ENCODE results near the gene ZMIZ1.

Gene ZMIZ1

DNA sequence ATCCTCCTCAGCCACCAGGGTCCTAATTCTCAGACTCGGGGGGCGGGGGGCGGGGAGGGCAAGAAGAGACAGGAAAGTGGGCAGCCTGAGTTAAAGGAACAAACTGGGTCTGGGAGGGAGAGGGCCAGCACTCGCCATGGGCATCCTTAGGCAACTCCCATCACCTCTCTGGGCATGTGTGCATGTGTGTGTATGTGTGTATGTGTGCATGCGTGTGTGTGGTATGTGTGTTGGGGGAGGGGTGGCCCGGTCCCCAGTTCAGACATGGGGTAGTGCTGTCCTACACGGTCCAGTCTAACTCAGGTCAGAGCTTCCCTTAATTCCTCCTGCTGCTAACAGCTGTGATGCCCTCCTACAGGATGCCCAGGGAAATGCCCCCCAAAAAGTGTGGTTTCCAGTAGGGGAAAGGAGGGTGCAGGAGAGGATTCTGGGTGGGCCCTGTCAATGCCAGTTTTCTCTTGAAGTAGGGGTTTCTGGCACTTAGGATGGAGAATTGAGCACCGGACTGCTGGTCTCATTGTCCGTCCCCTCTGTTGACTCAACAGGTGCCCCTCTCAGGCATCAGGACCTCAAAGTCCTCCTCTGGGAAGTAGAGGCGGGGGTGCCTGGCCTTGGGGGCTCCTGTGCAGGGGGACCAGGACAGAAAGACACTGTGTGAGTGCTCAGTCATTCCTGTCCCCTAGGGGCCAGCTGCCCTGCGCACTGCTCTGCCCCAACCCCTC, 15.1 kb upstream of the ZMIZ1 start:
- DNase-seq = no peak

DNA sequence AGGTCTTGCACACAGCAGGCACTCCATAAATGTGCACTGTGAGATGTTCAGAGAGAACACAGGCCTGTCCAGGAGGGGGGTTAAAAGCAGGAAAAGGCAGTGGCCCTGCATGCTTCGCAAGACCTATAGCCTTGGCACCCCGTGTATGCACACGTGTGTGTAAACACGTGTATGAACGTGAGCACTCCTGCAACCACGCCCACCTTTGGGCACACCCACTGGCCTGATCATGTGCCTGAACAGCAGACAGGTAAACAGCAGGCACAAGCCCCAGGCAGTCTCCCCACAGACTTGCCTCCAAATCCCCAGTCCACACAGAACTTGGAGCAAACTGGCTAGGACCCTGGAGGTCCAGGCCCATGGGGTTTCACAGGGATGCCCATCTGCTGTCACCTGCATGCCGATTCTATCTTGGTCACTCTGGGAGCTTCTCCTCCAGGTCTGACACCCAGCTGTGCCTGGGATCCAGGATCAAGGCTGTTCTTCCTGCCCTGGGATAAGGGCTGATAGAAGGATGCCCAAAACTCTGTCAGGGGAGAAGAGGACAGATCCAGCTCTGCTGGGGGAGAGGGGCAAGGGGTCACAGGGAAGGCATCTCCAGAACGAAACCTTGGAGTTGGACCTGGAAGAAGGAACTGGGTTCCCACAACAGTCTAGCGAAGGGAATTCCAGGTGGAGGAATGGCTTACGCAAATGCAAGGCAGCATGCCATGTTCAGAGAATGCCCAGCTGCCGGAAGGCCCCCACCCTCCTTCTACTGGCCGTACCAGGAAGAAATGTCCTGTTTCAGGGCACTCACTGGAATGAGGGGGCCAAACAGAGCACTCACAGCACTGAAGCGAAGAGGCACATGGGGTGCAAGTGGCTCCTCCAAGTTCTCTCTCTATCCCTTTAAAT, 14.3 kb upstream of the ZMIZ1 start:
- no peak for DNase-seq

DNA sequence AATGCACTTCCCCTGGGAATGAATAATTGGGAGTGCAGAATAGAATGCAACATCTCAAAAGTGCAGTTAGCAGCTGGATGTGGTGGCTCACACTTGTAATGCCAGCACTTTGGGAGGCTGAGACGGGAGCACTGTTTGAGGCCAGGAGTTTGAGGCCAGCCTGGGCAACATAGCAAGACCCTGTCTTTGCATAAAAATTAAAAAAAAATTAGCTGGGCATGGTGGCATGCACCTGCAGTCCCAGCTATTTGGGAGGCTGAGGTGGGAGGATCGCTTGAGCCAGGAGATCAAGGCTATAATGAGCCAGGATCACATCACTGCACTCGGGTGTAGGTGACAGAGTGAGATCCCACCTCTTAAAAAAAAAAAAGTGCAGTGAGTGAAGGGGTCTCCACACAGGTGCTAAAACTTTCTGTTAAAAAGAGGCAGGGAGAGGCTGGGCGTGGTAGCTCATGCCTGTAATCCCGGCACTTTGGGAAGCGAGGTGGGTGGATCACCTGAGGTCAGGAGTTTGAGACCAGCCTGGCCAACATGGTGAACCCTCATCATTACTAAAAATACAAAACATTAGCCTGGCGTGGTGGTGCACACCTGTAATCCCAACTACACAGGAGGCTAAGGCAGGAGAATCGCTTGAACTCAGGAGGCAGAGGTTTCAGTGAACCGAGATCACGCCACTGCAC, 13.5 kb upstream of the ZMIZ1 start:
- no peak for DNase-seq

DNA sequence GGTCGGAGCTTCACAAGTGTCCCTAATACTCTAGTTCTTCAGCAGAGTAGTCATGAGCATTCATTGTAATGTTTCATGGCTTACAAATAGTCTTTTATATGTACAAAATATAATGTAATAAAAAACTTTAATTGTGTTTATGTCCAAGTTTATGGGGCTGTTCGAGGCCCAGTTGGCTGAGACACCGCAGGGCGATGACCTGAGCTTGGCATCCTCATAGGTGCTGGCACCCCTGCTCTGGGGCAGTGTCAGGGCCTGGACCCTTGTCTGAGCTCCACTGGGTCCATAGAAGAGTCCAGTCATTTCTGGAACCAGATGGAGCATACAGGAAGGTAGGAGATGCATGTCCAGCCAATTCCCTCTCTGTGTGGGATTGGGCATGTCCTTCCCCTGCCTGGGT, 12.9 kb upstream of the ZMIZ1 start:
- no peak for DNase-seq

DNA sequence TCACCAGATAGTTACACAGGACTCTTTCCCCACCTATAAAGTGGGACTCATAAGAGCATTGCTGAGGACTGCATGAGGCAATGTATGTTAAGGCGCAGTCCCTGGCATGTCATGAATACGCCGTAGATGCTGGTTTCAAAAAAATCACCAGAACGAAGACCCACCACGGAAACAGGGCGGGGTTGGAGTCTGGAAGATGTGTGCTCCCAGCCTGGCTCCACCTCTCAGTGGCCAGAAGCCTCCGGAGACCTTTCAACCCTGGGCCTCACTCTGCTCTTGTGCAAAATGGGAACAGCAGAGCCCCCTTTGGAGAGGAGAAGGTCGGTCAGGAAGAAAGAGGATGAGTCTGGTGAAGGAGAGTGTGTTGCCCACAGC, 12.4 kb upstream of the ZMIZ1 start:
- no peak for DNase-seq

DNA sequence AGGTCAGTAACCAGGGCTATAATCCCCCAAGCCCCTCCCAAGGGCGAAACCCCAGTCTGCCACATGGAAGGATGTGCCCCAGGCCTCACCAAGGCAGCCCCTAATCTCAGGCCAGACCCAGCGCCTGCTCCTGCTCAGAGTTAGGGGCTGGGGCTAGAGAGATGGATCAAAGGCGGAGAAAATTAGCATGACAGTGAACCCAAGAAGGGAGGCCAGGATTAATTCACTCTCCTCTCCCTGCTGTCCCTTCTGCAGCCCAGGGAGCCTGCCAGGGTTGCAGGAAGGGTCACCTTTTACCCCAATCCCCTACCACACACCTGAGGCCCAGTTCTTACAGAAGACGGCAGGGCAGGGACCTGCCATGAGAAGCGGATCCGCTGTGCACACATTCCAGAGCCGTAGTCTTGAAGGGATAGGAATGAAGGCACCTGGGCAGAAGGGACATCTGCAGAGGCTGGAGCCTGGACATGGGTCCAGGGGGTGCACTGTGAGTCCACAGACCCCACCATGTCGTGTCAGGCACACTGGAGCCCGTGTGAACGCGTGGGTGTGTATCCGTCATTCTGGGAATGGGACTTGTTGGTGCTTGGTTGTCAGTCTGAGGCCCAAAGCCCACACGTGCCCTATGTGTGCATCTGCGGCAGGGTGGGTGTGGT, 11.9 kb upstream of the ZMIZ1 start:
- DNase-seq = no peak

DNA sequence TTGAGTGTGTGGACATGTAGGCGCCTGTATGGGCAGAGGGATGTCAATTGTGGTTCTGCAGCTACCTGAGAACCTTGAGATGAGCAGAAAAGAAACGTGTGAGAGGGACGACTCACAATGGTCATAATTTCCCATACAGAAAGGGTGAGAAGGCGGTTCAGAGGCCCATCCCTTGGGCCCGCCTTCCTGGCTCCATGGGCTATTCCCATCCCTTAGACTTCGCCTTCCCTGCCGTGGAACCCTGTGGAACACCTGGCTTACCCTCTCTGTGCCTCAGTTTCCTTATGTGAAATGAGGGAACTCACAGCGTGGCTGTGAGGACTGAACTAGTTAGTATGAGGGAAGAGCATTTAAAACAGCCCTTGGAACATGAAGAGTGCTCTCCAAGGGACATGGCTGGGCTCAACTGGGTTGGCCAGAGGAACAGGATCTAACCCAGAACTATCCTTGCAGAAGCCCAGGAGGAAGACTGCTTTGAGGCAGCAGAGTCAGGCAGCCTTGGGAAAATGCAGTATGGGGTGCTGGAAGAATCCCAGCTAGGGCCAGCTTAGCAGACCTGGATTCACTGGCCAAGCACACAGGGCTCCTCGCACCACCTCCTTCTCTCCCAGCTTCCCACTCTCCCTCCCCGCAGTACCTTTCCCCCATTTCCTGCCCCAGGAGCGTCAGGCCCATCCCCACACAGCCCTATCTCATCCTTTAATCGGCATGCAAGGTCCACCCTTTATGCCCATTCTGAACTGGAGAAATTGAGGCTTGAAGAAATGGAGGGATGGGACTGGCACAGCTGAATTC, 11.1 kb upstream of the ZMIZ1 start:
- DNase-seq = no peak

DNA sequence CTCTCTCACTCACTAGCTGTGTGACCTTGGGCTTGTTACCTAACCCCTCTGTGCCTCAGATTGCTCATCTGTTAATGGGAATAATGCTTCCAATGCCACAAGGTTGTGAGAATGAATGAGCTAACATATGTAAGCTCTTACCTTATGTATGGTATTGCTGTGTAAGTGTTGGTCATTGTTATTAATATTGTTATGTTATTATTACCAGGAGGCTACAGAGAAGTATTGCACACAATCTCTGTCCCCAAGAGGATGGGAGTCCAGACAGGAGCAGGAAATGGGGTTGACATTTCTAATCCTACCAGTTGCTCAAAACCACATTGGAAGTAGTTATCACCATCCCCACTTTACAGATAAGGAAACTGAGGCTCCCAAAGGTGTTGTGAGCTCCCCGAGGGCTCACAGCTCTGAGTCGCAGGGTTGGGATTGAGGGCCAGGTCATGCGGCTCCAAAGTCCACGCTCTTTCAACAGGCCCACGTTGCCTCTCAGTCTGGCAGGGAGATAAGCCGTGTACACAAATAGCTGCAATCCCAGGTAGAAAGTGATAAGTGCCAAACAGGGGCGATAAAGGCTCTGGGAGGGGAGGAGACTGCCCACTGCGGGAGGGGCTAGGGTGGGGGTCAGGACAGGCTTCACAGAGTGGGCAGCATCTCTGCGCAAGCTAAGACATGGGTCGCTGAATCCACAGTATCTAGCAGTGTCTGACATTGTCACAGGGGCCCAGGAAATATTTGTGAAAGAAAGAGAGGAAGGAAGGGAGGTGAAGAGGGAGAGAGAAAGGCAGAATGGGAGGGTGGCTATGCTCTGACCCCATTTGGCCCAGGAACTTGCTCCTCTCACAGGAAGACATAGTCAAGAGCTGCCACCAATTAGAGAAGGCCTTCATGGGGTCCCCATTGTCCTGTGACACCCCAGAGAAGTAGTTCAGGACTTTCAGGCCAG, 9.6 kb upstream of the ZMIZ1 start:
- no peak for DNase-seq

DNA sequence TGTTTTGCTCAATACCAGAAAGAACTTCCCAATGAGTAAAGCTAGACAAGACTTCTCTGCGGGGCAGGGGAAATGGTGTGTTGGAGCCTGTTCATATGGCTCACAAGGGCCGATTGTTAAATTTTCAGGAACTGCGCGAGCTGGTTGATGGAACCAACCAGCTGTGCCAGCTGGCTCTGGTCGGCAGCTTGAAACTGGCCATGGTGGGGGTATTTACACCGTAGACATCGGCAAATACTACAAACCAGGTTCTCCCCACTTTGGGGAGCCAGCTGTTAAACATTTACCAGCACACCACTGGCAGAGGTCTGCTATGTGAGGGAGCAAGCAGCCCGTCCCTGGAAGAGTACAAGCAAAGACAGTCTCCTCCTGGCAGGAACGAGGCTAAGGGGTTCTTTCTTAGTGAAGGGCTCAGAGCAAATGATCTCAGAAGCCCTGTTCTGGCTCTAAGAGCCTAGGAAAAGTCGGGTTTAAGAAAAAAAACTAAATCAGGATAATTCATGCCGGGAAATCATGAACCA, 8.8 kb upstream of the ZMIZ1 start:
- no peak for DNase-seq

DNA sequence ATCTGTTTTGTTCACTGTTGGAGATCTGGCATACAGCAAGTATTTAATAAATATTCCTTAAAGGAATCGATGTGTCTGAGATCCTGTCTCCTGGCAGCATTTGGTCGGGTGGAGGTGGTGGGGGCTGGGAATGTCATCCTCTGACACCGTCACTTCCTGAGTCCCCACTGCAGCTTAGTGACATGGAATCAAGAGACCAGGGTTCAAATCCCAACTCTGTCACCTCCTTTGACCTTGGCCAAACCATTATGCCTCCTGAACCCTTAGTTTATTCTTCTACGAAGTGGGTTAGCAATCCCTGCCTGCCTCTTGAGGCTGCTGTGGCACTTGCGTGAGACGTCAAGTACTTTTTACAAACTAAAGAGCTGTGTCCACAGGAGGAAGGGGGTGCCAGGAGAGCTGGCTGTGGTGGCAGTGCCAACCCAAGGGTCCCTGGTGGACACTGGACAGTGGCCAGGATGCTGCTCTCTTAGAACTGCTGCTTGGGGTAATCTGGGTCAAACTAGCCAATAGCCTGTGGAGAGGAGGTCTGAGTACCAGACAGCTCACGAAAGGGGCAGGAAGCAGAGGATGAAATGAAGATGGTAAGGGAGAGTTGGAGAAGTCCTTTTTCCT, 8.0 kb upstream of the ZMIZ1 start:
- no peak for DNase-seq

DNA sequence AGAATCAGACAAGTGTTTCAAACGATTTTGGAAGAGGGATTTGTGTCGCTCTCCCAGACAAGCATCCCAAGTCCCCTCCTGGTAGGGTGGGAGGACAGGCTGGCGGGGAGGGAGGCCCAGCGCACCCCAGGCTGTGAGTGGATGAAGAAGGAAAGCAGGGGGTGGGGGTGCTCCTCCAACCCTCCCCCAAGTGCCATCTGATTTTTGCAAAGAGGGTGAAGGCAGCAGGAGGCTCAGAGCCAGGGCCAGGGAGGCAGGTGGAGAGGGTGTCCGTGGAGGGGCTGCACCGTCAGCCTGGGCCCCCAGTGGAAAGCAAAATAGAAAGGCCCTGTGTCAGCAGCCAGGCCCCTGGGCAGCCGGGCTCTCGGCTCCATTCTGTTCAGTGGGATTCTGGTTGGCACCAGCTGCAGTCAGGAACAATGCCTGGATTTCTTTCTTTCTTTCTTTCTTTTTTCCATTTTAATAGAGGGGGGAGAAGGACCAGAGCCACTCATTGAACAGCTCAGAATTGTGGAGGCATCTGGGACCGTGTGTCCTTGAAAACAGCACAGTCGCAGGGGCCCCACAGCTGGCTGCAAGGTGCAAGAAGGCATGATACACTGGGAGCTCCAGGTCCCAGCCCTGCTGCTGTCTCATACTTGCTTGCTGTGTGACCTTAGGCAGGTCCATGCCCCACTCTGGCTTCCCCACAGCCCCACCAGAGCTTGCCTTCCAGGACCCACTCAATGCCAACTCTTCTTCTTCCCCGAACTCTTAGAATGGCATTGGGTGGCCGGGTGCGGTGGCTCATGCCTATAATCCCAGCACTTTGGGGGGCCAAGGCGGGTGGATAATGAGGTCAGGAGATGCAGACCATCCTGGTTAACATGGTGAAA, 7.1 kb upstream of the ZMIZ1 start:
- DNase-seq = no peak

DNA sequence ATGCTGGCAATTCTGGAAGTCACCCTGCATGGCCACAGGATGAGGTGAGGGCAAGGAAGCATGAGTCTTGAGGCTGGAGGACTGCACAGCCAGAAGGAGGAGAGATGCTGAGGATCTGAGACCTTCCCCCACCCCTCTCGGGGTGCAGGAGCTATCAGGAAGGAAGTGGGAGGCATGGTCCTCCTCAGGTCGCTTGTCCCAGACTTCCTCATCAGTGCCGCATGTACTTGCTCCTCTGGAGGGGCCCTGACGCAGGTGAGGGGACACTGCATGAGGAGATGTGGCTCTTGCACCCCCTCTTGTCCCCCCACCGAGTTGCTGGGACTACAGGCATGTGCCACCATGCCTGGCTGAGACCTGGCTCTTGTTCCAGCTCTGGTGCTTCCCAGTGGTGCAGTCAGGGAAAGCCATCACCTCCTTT, 5.7 kb upstream of the ZMIZ1 start:
- DNase-seq = no peak

DNA sequence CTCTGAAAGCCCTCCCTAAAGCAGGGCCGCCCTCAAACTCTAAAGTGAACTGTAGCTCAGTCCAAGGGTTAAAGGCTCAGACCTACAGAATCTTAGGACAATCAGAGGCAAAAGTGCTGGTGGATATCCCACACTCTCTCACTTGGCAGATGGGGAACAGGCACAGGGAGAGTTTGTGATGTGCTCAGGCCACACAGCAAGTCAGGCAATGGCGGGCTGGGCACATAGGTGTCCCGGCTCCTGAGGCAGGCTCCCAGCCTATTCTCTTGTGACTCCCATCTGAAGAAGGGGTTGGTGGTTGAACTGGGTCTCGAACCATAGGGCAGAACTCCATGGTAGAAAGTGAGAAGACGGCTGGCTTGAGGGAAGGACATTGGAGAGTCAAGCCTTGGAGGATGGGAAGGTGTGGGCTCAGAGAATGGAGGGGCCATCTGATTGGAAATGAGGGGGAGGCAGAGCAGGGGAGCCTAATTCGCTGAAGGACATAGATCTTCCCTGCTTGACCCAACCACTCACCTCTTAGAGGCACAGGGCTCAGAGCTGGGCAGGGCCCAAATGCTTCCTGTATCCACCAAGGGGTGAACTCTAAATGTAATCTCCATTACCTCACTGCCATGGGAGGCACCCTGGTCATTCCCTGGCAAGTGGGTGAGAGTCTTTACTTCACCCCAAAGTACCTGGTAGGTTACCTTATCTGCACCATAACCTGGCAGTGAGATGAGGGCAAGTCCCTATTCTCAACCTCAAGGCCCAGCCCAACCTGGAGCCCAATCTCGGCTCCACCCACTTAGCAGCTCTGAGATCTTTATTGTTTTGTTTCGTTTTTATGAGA, 4.9 kb upstream of the ZMIZ1 start:
- no peak for DNase-seq

DNA sequence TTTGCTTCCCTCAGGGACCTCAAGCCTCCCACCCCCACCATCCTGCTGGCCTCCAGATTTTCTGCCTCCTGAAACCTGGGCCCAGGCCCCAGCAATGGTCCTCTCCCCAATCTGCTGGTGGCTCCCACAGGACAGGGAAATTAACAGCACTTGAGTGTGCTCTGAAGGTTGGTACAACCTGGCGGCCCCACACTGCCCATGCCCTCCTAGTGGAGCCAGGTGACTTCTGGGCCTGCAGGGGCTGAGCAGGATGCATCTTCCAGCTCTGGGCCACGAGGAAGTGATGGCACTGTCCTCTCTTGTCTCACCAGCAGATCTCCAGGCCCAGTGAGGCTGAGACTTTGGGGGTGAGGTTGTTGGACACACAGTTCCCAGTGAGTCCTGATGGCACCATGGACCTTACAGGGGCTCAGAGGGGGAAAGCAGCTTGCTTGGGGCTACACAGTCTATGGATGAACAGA, 3.6 kb upstream of the ZMIZ1 start:
- DNase-seq = no peak

DNA sequence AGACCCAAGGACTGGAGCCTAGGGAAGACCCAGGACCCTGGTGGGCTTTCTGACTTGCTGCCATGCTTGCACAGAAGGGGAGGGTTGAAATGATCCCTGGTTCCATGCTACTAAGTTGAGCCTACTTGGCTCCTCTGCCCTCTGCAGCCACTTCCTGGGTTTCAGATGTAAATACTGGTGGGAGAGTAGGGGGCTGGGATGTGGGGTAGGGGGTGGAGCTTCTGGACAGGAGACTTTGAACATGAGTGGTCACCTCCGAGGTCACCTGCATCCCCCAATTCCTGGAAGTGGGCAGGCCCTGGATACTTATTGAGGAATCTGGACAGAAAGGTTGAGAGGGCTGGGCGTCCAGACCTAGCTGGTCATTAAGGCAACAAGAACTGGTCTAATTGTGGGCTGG, 2.9 kb upstream of the ZMIZ1 start:
- DNase-seq = no peak

DNA sequence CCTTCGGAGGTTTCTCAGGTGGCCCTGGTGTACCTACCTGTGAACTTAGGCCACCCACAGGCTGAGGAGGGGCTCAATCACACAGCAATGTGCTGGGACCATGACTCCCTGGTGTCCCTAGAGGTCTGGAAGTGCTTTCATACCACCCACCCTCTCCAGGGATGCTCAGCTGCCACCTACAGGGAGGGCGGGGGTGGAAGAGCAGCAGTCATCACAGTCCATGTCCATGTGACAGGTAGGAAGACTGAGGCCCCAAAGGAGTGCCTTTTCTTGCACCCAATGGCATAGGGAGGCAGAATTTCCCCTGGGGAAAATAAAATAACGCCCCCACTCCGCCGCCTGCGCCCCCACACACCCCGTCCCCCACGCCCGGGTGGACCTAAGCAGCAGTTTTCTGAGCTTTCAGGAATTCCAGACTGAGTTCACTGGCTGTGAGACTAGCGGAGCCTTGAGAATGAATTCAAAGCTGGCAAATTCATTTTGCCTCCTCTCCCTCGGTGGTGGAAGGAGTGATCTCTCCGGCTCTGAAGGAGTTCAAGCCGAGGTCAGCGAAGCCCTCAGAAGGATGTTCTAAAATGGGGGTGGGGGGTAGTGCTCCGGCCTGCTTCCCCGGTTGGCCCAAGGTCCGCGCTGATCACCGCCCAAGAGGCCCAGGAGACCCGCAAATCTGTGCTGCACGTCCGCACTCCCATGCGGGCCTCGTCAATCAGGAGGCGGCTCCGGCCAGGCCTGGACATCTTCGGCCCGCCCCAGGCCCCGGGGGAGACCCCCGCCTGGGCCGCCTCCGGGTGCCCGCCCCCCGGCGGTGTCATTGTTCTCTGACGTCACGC, 2.1 kb upstream of the ZMIZ1 start:
- no peak for DNase-seq

All from T1000 (cell line).